ENCODE data around the gene TASP1.

TASP1 gene

DNA sequence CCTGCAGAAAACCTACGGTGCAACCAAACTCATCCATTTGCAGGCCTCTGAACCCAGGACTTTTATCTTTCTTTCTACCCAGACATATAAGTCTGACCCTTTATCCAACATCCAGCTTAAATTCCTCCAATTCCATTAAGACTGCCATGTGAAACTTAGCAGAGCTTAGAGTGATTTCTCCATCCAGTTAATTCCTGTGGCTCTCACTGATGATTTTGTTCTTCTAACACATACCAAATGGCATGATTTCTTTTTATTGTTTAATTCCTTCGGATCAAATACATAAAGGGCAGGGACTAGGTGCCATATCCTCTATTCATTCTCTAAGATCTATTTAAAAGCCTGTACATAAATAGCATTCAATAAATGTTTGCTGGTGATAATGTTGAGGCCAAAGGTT is 92.9 kb downstream of the TASP1 start:
- TF ChIP-seq, protein P1, sequence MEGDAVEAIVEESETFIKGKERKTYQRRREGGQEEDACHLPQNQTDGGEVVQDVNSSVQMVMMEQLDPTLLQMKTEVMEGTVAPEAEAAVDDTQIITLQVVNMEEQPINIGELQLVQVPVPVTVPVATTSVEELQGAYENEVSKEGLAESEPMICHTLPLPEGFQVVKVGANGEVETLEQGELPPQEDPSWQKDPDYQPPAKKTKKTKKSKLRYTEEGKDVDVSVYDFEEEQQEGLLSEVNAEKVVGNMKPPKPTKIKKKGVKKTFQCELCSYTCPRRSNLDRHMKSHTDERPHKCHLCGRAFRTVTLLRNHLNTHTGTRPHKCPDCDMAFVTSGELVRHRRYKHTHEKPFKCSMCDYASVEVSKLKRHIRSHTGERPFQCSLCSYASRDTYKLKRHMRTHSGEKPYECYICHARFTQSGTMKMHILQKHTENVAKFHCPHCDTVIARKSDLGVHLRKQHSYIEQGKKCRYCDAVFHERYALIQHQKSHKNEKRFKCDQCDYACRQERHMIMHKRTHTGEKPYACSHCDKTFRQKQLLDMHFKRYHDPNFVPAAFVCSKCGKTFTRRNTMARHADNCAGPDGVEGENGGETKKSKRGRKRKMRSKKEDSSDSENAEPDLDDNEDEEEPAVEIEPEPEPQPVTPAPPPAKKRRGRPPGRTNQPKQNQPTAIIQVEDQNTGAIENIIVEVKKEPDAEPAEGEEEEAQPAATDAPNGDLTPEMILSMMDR (IDR thresholded peaks at IDR 0.05; ENCODE audit: low read depth, low read length, missing control alignments) = no peak

GRCh38 chr20:13543783-13544182 is 94.9 kb downstream of the TASP1 start:
- no peak overlapping the region for H3K4me3 ChIP-seq (ENCODE audit: low read depth, low read length)
- TF ChIP-seq, protein P1 (IDR thresholded peaks at IDR 0.05; ENCODE audit: low read depth, low read length, missing control alignments) = no peak
- DNase-seq (ENCODE audit: low read depth) = no peak

More for the DNA sequence above, 92.9 kb downstream of the TASP1 start:
- H3K4me3 ChIP-seq (ENCODE audit: low read depth, low read length) = no peak overlapping the region
- DNase-seq (ENCODE audit: low read depth) = no peak

DNA sequence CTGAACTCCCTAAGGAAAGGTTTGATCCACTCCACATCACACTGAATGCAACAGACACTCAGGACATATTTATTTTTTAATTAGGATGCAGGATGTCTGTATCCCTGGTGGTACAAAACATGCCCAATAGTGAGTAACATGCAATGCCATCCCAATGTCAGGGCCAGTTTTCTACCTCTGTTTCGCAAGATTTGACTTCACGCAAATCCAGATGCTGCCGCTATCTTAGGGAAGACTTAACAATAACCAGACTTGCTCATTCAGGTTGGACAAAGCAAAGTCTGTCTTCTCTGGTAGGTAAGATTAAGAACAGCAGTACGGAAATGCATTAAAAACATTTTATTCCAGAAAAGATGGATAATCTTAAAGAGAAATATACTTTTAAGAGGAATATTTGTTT is 103.1 kb downstream of the TASP1 start:
- DNase-seq (ENCODE audit: low read depth) = no peak
- TF ChIP-seq, protein P1 (IDR thresholded peaks at IDR 0.05; ENCODE audit: low read depth, low read length, missing control alignments) = no peak
- H3K4me3 ChIP-seq (ENCODE audit: low read depth, low read length) = no peak overlapping the region

GRCh38 chr20:13533946-13534345 is 104.8 kb downstream of the TASP1 start:
- no peak for DNase-seq (ENCODE audit: low read depth)
- no peak overlapping the region for H3K4me3 ChIP-seq (ENCODE audit: low read depth, low read length)
- TF ChIP-seq, protein P1 (IDR thresholded peaks at IDR 0.05; ENCODE audit: low read depth, low read length, missing control alignments) = no peak

DNA sequence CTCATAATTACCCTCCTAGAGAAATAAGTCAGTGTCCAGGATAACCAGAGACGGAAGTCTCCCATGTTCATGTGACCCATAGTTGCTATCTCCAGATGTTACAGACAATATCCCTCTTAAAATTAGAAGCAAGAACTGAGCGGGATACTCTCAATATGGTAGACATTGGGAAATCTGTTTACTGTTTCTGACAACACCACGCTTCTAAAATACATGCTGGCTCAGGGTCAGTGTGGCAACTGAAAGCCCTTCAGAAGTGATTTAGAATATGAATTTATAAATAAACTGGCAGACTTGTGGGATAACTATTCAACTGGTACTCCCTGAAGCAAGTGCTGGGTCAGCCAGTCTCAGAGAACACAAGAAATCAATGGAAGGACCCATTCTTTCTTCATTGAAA is 108.6 kb downstream of the TASP1 start:
- H3K4me3 ChIP-seq (ENCODE audit: low read depth, low read length) = no peak overlapping the region
- TF ChIP-seq, protein P1 (IDR thresholded peaks at IDR 0.05; ENCODE audit: low read depth, low read length, missing control alignments) = no peak
- DNase-seq (ENCODE audit: low read depth) = no peak

DNA sequence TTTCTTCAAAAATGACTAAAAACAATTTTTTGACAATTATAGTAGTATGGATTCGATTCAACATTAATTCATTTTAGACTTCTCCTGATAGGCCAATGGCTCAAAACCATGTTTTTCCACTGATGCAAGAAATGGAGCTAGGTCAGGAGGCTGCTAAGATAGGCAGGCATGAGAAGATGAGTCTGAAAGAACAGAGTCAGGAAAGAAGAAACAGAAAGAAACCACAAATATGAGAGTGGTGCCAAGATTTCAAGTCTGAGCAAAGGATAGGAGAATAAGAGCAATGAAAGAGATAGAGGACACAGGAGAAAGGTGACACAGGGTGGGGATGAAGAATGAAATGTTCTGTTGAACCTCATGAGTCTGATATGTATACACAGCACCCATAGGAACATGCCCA is 112.2 kb downstream of the TASP1 start:
- TF ChIP-seq, protein P1 (IDR thresholded peaks at IDR 0.05; ENCODE audit: low read depth, low read length, missing control alignments) = no peak
- no peak overlapping the region for H3K4me3 ChIP-seq (ENCODE audit: low read depth, low read length)
- DNase-seq (ENCODE audit: low read depth) = no peak

GRCh38 chr20:13525225-13525940 is 113.3 kb downstream of the TASP1 start:
- TF ChIP-seq, protein P1 (IDR thresholded peaks at IDR 0.05; ENCODE audit: low read depth, low read length, missing control alignments) = no peak
- H3K4me3 ChIP-seq (ENCODE audit: low read depth, low read length) = no peak overlapping the region
- DNase-seq (ENCODE audit: low read depth) = no peak

Data from GM12864 (cell line).